ENCODE measurements around the gene ITIH4. TPM values are rescaled to one million over a fixed set of nuclear protein-coding genes. Genes with fewer than 3 reads are reported as not detected.

Gene ITIH4
- total and polyA plus RNA-seq, 10 of the 15 experiments (the other 5 are each of a cell fraction or from before 2014, with no cell fraction given) = 0.64 to 4.1 (median 1.3) TPM

GRCh38 chr3:52790337-52790736, 40.1 kb downstream of the ITIH4 start (continued):
- TF ChIP-seq ATF7 (IDR thresholded peaks at IDR 0.05; ENCODE audit: low read depth) = no peak

- Histone ChIP-seq H3K36me3 (ENCODE audit: control insufficient read depth in 2 of 2, insufficient read depth in 2 of 2, low read length in 1 of 2) (no peaks in the 10 kb centered on the region), H3K27me3 (replicated peaks in 1 of 2; ENCODE audit: control insufficient read depth in 2 of 2, insufficient read depth in 2 of 2, low read length in 1 of 2) (no peaks in the 10 kb centered on the region; a peak in 1 of 4 replicates), H2AFZ (ENCODE audit: control insufficient read depth, low read depth, low read length) (no peak overlapping the region), H3K9ac (ENCODE audit: control insufficient read depth, insufficient read depth, low read length) (no peak overlapping the region), H3K79me2 (ENCODE audit: control insufficient read depth, insufficient read depth, low read length) (no peaks in the 10 kb centered on the region), H3K9me3 (replicated peaks; ENCODE audit: control insufficient read depth, insufficient read depth, low read length) (no peaks in the 10 kb centered on the region), H3K27ac (ENCODE audit: control insufficient read depth, insufficient read depth) (no peak overlapping the region), H3K4me3 (no peak overlapping the region), H3K4me1 (ENCODE audit: control insufficient read depth, insufficient read depth, low read length) (no peaks in the 10 kb centered on the region), H4K20me1 (ENCODE audit: control insufficient read depth, insufficient read depth) (no peaks in the 10 kb centered on the region), H3K4me2 (ENCODE audit: control insufficient read depth, insufficient read depth) (no peak overlapping the region)
- 56% methylated on average over 6 of the region's 6 CpGs for WGBS (ENCODE audit: insufficient coverage, insufficient replicate concordance, low lambda C conversion rate, missing lambda C conversion rate)
- intact Hi-C loops (cut with micrococcal nuclease; ENCODE audit: unreplicated experiment) (no loop called here), in situ Hi-C loops (cut with MboI) (no loop called here)
- ChIA-PET CTCF (interaction anchor here (1.0 kb wide), 1 partner anchor 9 kb away, joined by 4 read pairs; no protein-coding TSS in a partner anchor), POLR2A (no interaction called here), SMC1A (ENCODE audit: uncharacterized antibody, unreplicated experiment) (no interaction called here), RAD21 (ENCODE audit: unreplicated experiment) (no interaction called here)
- no peak for ATAC-seq
- no peak for FAIRE-seq
- no TSS peak for BruUV-seq (replicated peaks)
- TF ChIP-seq IRF4 (IDR thresholded peaks at IDR 0.05; ENCODE audit: low read depth, low read length) (no peak), E2F8 (IDR thresholded peaks at IDR 0.05; ENCODE audit: low read depth, partially characterized antibody) (no peak), ATF7 (IDR thresholded peaks at IDR 0.05; ENCODE audit: low read depth) (no peak), FOS (IDR thresholded peaks at IDR 0.05; ENCODE audit: borderline replicate concordance, extremely low read depth, insufficient read length) (no peak)
- no peak for DNase-seq (ENCODE audit: low read depth, low spot score)
These were observed 40.8 kb downstream of the ITIH4 start for GRCh38 chr3:52789746-52790040.

All from GM12878 (cell line).